NT2/D1 (cell line): Measurements from ENCODE around the gene RAI1.

Experiments used
- DNase-seq: peaks from one replicate; pipeline ENCODE4 v3.0.0-alpha.2; 2011; ENCODE audit warnings: low read depth, low spot score
- H3K27me3 ChIP-seq: 2 replicates; pipeline ENCODE4 v1.6.0; 2011; ENCODE audit warnings: mild to moderate bottlenecking; ENCODE audit not compliant: insufficient read length, insufficient read depth
- H3K36me3 ChIP-seq: 2 replicates; pipeline ENCODE4 v1.6.1; 2011; ENCODE audit warnings: mild to moderate bottlenecking, low read length, mixed read lengths; ENCODE audit not compliant: insufficient read depth, insufficient read length
- H3K4me1 ChIP-seq: 2 replicates; pipeline ENCODE4 v1.5.1; 2011; ENCODE audit not compliant: insufficient read depth, insufficient read length
- H3K4me3 ChIP-seq: 2 replicates; pipeline ENCODE4 v1.5.1; 2011; ENCODE audit warnings: low read depth; ENCODE audit not compliant: insufficient read length
- H3K9ac ChIP-seq: 2 replicates; pipeline ENCODE4 v1.6.0; 2011; ENCODE audit warnings: low read depth; ENCODE audit not compliant: insufficient read length
- H3K9me3 ChIP-seq: 2 replicates; pipeline ENCODE4 v1.5.1; 2011; ENCODE audit warnings: mild to moderate bottlenecking, low read length; ENCODE audit not compliant: insufficient read depth
- SUZ12 ChIP-seq: IDR thresholded peaks from 2 replicates; pipeline ENCODE4 v1.6.1; 2011; ENCODE audit not compliant: insufficient read length, insufficient read depth; ENCODE audit errors: extremely low read depth
- YY1 ChIP-seq: IDR thresholded peaks from 2 replicates; pipeline ENCODE4 v1.6.1; 2011; ENCODE audit not compliant: insufficient read length, insufficient read depth
- ZNF274 ChIP-seq: IDR thresholded peaks from 2 replicates; pipeline ENCODE4 v1.6.1; 2011; ENCODE audit warnings: mild to moderate bottlenecking, low read depth, low read length

Gene RAI1

GRCh38 chr17:17710728-17711541, 29.7 kb downstream of the RAI1 start:
- DNase-seq: peak; percentile 77
- H3K4me1 ChIP-seq: peaks cover 38% of the 10 kb centered on the region
- no peaks in the 10 kb centered on the region for H3K9me3 ChIP-seq
- H3K4me3 ChIP-seq: no peak overlapping the region
- no peak for TF ChIP-seq SUZ12
- TF ChIP-seq ZNF274: no peak
- no peak for TF ChIP-seq YY1
- peaks cover 61% of the 10 kb centered on the region for H3K27me3 ChIP-seq
- no peaks in the 10 kb centered on the region for H3K36me3 ChIP-seq
- H3K9ac ChIP-seq: peak overlapping the region; percentile 65

DNA sequence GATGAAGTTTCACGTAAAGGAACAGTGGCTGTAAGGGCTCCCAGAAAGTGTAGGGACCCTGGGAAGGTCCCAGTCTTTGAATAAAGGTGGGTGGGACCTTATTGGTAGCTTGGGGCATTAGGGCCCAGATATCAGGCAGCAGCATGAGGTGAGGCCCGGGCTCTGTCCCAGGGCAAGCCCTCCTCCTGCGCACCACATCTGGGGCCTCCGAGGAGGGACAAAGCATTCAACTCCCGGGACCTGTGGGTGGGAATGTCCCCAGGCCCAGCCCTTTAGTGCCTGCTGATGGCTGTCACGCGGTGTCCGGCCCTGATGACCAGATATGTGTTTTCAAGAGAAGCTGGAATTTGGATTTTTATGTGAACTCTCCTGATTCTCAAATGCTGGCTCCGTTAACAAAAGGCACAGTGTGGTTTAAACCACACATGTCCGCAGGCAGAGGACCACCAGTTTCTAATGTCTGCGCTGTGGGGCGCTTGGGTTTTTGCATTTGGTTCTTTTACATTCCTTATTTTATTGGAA, 30.4 kb downstream of the RAI1 start:
- no peak for TF ChIP-seq YY1
- no peak for TF ChIP-seq ZNF274
- no peak for TF ChIP-seq SUZ12
- Histone ChIP-seq H3K9ac (peak overlapping the region; percentile 65), H3K36me3 (no peaks in the 10 kb centered on the region), H3K9me3 (no peaks in the 10 kb centered on the region), H3K27me3 (peaks cover 61% of the 10 kb centered on the region), H3K4me1 (peaks cover 34% of the 10 kb centered on the region), H3K4me3 (no peak overlapping the region)
- no peak for DNase-seq

GRCh38 chr17:17712268-17712924, 31.1 kb downstream of the RAI1 start:
- DNase-seq: no peak
- peaks cover 61% of the 10 kb centered on the region for H3K27me3 ChIP-seq
- TF ChIP-seq YY1 (no peak), SUZ12 (no peak), ZNF274 (no peak)
- H3K4me3 ChIP-seq: no peak overlapping the region
- H3K9me3 ChIP-seq: no peaks in the 10 kb centered on the region
- H3K4me1 ChIP-seq: peaks cover 29% of the 10 kb centered on the region
- no peaks in the 10 kb centered on the region for H3K36me3 ChIP-seq
- H3K9ac ChIP-seq: no peak overlapping the region

DNA sequence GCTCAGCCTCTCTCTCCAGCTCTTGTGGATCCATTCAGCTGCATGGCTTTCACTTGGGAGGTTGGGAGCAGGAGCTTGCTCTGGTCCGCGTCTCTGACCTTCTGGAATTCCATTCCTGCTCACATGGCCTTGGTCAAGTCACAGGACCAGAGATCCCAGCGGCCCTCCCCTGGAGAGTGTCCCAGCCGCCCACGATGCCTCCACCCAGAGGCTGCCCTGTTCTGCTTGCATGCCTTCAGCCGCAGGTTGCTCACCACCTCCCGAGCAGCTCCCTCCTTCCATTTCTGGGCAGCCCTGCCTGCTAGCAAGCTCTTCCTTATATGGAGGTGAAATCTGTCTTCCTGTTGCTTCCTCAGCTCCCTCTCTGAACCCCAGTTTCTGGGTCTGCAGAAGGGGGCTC, 32.6 kb downstream of the RAI1 start:
- Histone ChIP-seq H3K4me3 (no peak overlapping the region), H3K9ac (no peak overlapping the region), H3K27me3 (peaks cover 67% of the 10 kb centered on the region), H3K4me1 (peaks cover 25% of the 10 kb centered on the region), H3K36me3 (peaks cover 3% of the 10 kb centered on the region), H3K9me3 (no peaks in the 10 kb centered on the region)
- DNase-seq: no peak
- no peak for TF ChIP-seq SUZ12
- TF ChIP-seq YY1: no peak
- no peak for TF ChIP-seq ZNF274

GRCh38 chr17:17714261-17714866, 33.1 kb downstream of the RAI1 start:
- DNase-seq: no peak
- Histone ChIP-seq H3K4me1 (peaks cover 22% of the 10 kb centered on the region), H3K27me3 (peaks cover 67% of the 10 kb centered on the region), H3K9ac (no peak overlapping the region), H3K36me3 (peaks cover 3% of the 10 kb centered on the region), H3K4me3 (no peak overlapping the region), H3K9me3 (no peaks in the 10 kb centered on the region)
- no peak for TF ChIP-seq ZNF274
- no peak for TF ChIP-seq SUZ12
- TF ChIP-seq YY1: no peak

- Histone ChIP-seq H3K36me3 (peaks cover 3% of the 10 kb centered on the region), H3K27me3 (peaks cover 67% of the 10 kb centered on the region), H3K4me3 (no peak overlapping the region), H3K4me1 (peaks cover 18% of the 10 kb centered on the region), H3K9me3 (no peaks in the 10 kb centered on the region), H3K9ac (no peak overlapping the region)
- TF ChIP-seq YY1 (no peak), SUZ12 (no peak), ZNF274 (no peak)
- DNase-seq: no peak
Observed at GRCh38 chr17:17714879-17715278, 33.6 kb downstream of the RAI1 start.

- Histone ChIP-seq H3K9ac (no peak overlapping the region), H3K4me3 (no peak overlapping the region), H3K36me3 (peaks cover 3% of the 10 kb centered on the region), H3K4me1 (peaks cover 11% of the 10 kb centered on the region), H3K27me3 (peaks cover 82% of the 10 kb centered on the region), H3K9me3 (no peaks in the 10 kb centered on the region)
- no peak for DNase-seq
- no peak for TF ChIP-seq YY1
- TF ChIP-seq ZNF274: no peak
- no peak for TF ChIP-seq SUZ12
Observed at GRCh38 chr17:17716837-17717523, 35.7 kb downstream of the RAI1 start.
